CD8-positive, alpha-beta memory T cell (primary cell): ENCODE results near the gene GRIN1. TPM values are rescaled to one million over a fixed set of nuclear protein-coding genes. Genes with fewer than 3 reads are reported as not detected.

Experiments used
- CTCF ChIA-PET: fragments of 350-600 bp; sonication (Branson Sonifier 250); formaldehyde crosslinking; loops from one replicate; lab custom pipeline; 2021; ENCODE audit warnings: antibody characterized with exemption; lab: Charles Lee
- POLR2A ChIA-PET: fragments of 350-600 bp; sonication (Branson Sonifier 250); formaldehyde crosslinking; loops from one replicate; lab custom pipeline; 2021; ENCODE audit warnings: antibody characterized with exemption; lab: Charles Lee
- DNase-seq, 5 donors: peaks; one replicate each; pipeline versions ENCODE4 v3.0.0 to v3.0.0-alpha.2; 2020 to 2022; ENCODE audit warnings: mixed read lengths in 1 of 5
- H3K27ac ChIP-seq: one replicate; pipeline ENCODE4 v1.7.0; 2013; ENCODE audit warnings: low read depth, mild to moderate bottlenecking, low read length, moderate library complexity
- H3K27me3 ChIP-seq: 2 replicates; pipeline ENCODE4 v1.7.0; 2013; ENCODE audit warnings: low read length, mild to moderate bottlenecking; ENCODE audit not compliant: insufficient read depth, poor library complexity, severe bottlenecking
- H3K36me3 ChIP-seq: 2 replicates; pipeline ENCODE4 v1.7.0; 2013; ENCODE audit warnings: mild to moderate bottlenecking, low read length, moderate library complexity; ENCODE audit not compliant: insufficient read depth
- H3K4me1 ChIP-seq: 2 replicates; pipeline ENCODE4 v1.7.0; 2013; ENCODE audit warnings: mild to moderate bottlenecking, low read length, moderate library complexity; ENCODE audit not compliant: insufficient read depth
- H3K4me3 ChIP-seq: 2 replicates; pipeline ENCODE4 v1.7.0; 2013; ENCODE audit warnings: mild to moderate bottlenecking, low read length
- H3K9me3 ChIP-seq: 2 replicates; pipeline ENCODE4 v1.7.0; 2013; ENCODE audit warnings: mild to moderate bottlenecking, low read length
- H3K27ac Mint-ChIP-seq, 8 donors: one replicate each; pipeline ENCODE4 v1.8.0; 2020 to 2021; ENCODE audit warnings: mixed read lengths in 8 of 8, mild to moderate bottlenecking in 6 of 8, inconsistent platforms in 3 of 8, moderate library complexity in 3 of 8
- H3K27me3 Mint-ChIP-seq, 2 donors: one replicate each; pipeline ENCODE4 v1.8.0; 2020 to 2021; ENCODE audit warnings: mixed read lengths in 2 of 2, mild to moderate bottlenecking in 1 of 2, moderate library complexity in 1 of 2
- H3K36me3 Mint-ChIP-seq, 3 donors: one replicate each; pipeline ENCODE4 v1.8.0; 2020 to 2021; ENCODE audit warnings: mixed read lengths in 3 of 3, inconsistent platforms in 1 of 3, mild to moderate bottlenecking in 1 of 3
- H3K4me1 Mint-ChIP-seq, 3 donors: one replicate each; pipeline ENCODE4 v1.8.0; 2020 to 2021; ENCODE audit warnings: mixed read lengths in 3 of 3, inconsistent platforms in 1 of 3, mild to moderate bottlenecking in 1 of 3
- H3K4me3 Mint-ChIP-seq, 7 donors: one replicate each; pipeline ENCODE4 v1.8.0; 2020 to 2021; ENCODE audit warnings: mixed read lengths in 7 of 7, mild to moderate bottlenecking in 6 of 7, moderate library complexity in 4 of 7, inconsistent platforms in 2 of 7
- H3K9me3 Mint-ChIP-seq, 5 donors: one replicate each; pipeline ENCODE4 v1.8.0; 2020 to 2022; ENCODE audit warnings: mixed read lengths in 5 of 5, mild to moderate bottlenecking in 3 of 5, moderate library complexity in 2 of 5, inconsistent platforms in 1 of 5
- polyA plus RNA-seq: library from polyadenylated mRNA; unstranded; fragments of 300-500 nt; fragmentation: Illumina TruSeq; gene quantifications from one replicate; pipeline ENCODE4 v1.2.3, GENCODE V29; 2021
- total RNA-seq, 2 experiments: library from RNA; stranded (reverse); gene quantifications; one replicate each; pipeline ENCODE4 v1.2.3, GENCODE V29; 2021

Gene GRIN1
- not detected for total RNA-seq
- not detected for polyA plus RNA-seq

DNA sequence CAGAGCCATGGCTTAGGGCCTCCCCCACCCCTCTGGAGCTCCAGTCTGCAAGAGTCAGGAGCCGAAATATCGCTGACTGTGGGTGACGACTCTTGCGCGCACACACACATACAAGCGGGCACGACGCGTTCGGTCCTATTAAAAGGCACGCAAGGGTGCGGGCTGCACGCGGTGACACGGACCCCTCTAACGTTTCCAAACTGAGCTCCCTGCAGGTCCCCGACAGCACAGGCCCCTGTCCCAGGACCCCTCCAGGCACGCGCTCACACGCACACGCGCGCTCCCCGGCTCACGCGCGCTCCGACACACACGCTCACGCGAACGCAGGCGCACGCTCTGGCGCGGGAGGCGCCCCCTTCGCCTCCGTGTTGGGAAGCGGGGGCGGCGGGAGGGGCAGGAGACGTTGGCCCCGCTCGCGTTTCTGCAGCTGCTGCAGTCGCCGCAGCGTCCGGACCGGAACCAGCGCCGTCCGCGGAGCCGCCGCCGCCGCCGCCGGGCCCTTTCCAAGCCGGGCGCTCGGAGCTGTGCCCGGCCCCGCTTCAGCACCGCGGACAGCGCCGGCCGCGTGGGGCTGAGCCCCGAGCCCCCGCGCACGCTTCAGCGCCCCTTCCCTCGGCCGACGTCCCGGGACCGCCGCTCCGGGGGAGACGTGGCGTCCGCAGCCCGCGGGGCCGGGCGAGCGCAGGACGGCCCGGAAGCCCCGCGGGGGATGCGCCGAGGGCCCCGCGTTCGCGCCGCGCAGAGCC lies at the start of gene GRIN1:
GRIN1 (plus strand) TSS at position 433 of the 746 bp plus-strand sequence. CDS start 333 bp downstream, outside the sequence.
- no peak within 1 kb of the TSS for H3K4me3 Mint-ChIP-seq
- Histone ChIP-seq H3K27me3 (peaks cover 51% of the 10 kb centered on the region), H3K27ac (no peak within 1 kb of the TSS), H3K9me3 (no peaks in the 10 kb centered on the region), H3K4me3 (no peak within 1 kb of the TSS), H3K36me3 (no peaks in the 10 kb centered on the region), H3K4me1 (no peaks in the 10 kb centered on the region)
- H3K36me3 Mint-ChIP-seq, result peaks cover 0 to 8% (median 0%) of the 10 kb centered on the region in 3 donors
- no peak within 1 kb of the TSS for H3K27ac Mint-ChIP-seq
- DNase-seq, result peak in 3 of 5 donors; percentile 34 to 46 (median 35)
- peaks cover 0 to 4% (median 0%) of the 10 kb centered on the region in 3 donors for H3K4me1 Mint-ChIP-seq
- CTCF ChIA-PET, result no interaction called here
- POLR2A ChIA-PET, result no interaction called here
- H3K9me3 Mint-ChIP-seq, result peaks cover 0 to 6% (median 0%) of the 10 kb centered on the region in 5 donors
- H3K27me3 Mint-ChIP-seq, result peaks cover 59 to 62% of the 10 kb centered on the region in 2 donors

- no peak for DNase-seq
- ChIA-PET CTCF (interaction anchor here (1.0 to 1.7 kb wide), 3 partner anchors 22 to 54 kb away, joined by 4 to 6 read pairs (median 4); no protein-coding TSS in a partner anchor), POLR2A (no interaction called here)
- Mint-ChIP-seq H3K27me3 (no peaks in the 10 kb centered on the region), H3K9me3 (no peaks in the 10 kb centered on the region), H3K4me3 (peak overlapping the region in 4 of 7 donors; percentile 19 to 89 (median 54)), H3K27ac (peak overlapping the region in 6 of 8 donors; percentile 66 to 84 (median 70)), H3K36me3 (peaks cover 0 to 58% (median 13%) of the 10 kb centered on the region in 3 donors), H3K4me1 (peaks cover 24 to 45% (median 30%) of the 10 kb centered on the region in 3 donors)
- Histone ChIP-seq H3K4me1 (peaks cover 19% of the 10 kb centered on the region), H3K36me3 (peaks cover 9% of the 10 kb centered on the region), H3K4me3 (no peak overlapping the region), H3K27me3 (no peaks in the 10 kb centered on the region), H3K9me3 (no peaks in the 10 kb centered on the region), H3K27ac (no peak overlapping the region)
These were observed 49.6 kb upstream of the GRIN1 start for GRCh38 chr9:137089232-137089947.

GRCh38 chr9:137095664-137096517 lies 43.1 kb upstream of the GRIN1 start:
- Histone ChIP-seq H3K4me1 (peaks cover 21% of the 10 kb centered on the region), H3K4me3 (peak overlapping the region; percentile 74), H3K9me3 (no peaks in the 10 kb centered on the region), H3K36me3 (peaks cover 30% of the 10 kb centered on the region), H3K27me3 (no peaks in the 10 kb centered on the region), H3K27ac (peak overlapping the region; percentile 78)
- DNase-seq, result peak; percentile 79 to 92 (median 90)
- POLR2A ChIA-PET, result interaction anchor here (0.6 to 1.6 kb wide), 15 partner anchors 9 to 288 kb away, joined by 3 to 45 read pairs (median 4); partner anchors contain the start of genes MAN1B1, NDOR1, SAPCD2 and SSNA1
- Mint-ChIP-seq H3K36me3 (peaks cover 0 to 49% (median 14%) of the 10 kb centered on the region in 3 donors), H3K27me3 (no peaks in the 10 kb centered on the region), H3K4me1 (peaks cover 23 to 27% (median 24%) of the 10 kb centered on the region in 3 donors), H3K4me3 (peak overlapping the region; percentile 76 to 90 (median 84)), H3K9me3 (no peaks in the 10 kb centered on the region), H3K27ac (peak overlapping the region; percentile 91 to 99 (median 98))
- CTCF ChIA-PET, result interaction anchor here (0.7 to 2.5 kb wide), 29 partner anchors 8 to 308 kb away, joined by 3 to 22 read pairs (median 6); partner anchors contain the start of genes ANAPC2, CYSRT1, EDF1 and MAN1B1

DNA sequence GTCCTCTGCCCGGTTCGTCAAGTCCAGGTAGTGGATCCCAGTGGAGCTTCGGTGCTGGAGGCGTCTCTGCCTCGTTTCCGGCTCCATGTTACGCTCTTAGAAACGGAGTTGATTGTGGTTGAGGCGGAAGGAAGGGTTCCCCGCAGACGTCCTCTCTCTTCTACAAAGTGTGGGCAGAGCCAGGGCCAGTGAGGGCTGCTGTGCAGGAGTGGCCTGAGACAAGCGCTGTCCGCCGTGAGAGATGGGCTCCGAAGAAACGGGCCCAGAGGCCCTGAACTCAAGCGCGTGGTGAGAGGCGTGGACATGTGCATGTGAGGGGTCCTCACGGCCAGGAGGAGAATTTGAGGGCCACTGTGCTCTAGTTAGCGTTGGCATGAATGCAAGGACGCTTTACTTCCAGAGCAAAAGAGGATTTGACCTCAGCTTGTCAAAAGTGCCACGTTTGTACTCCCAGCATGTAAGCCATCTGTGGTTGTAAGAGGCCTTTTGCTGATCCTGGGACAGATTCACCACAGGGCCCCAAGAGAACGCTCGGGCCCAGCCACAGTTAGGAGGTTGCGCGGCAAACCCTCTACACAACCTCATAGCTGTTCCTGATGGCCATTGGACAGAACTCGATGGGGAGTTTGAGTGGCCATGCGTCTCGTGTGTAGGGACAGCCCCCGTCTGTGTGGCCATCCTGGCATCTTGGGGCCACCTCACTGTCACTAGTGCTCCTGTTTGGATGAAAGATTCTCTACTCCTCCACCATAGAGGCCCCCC lies 42.0 kb upstream of the GRIN1 start:
- Mint-ChIP-seq H3K9me3 (no peaks in the 10 kb centered on the region), H3K4me3 (peak overlapping the region; percentile 61 to 90 (median 84)), H3K4me1 (peaks cover 23 to 27% (median 24%) of the 10 kb centered on the region in 3 donors), H3K36me3 (peaks cover 0 to 42% (median 14%) of the 10 kb centered on the region in 3 donors), H3K27me3 (no peaks in the 10 kb centered on the region), H3K27ac (peak overlapping the region; percentile 91 to 99 (median 98))
- H3K9me3 ChIP-seq, result no peaks in the 10 kb centered on the region
- H3K27ac ChIP-seq, result peak overlapping the region; percentile 78
- H3K27me3 ChIP-seq, result no peaks in the 10 kb centered on the region
- CTCF ChIA-PET, result interaction anchor here (0.8 to 2.5 kb wide), 7 partner anchors 10 to 143 kb away, joined by 3 to 22 read pairs (median 5); partner anchors contain the start of genes MAN1B1, TPRN and TUBB4B
- H3K4me3 ChIP-seq, result no peak overlapping the region
- peaks cover 36% of the 10 kb centered on the region for H3K36me3 ChIP-seq
- no peak for DNase-seq
- peaks cover 21% of the 10 kb centered on the region for H3K4me1 ChIP-seq
- POLR2A ChIA-PET, result interaction anchor here (1.5 to 1.6 kb wide), 2 partner anchors 8 to 27 kb away, joined by 5 to 8 read pairs; partner anchors contain the start of gene SAPCD2

GRCh38 chr9:137097761-137098462 lies 41.0 kb upstream of the GRIN1 start:
- H3K4me1 Mint-ChIP-seq, result peaks cover 19 to 27% (median 23%) of the 10 kb centered on the region in 3 donors
- Histone ChIP-seq H3K4me1 (peaks cover 21% of the 10 kb centered on the region), H3K27ac (no peak overlapping the region), H3K4me3 (no peak overlapping the region), H3K9me3 (no peaks in the 10 kb centered on the region), H3K36me3 (peaks cover 44% of the 10 kb centered on the region), H3K27me3 (no peaks in the 10 kb centered on the region)
- no peaks in the 10 kb centered on the region for H3K9me3 Mint-ChIP-seq
- no peaks in the 10 kb centered on the region for H3K27me3 Mint-ChIP-seq
- H3K4me3 Mint-ChIP-seq, result no peak overlapping the region
- H3K27ac Mint-ChIP-seq, result peak overlapping the region in 5 of 8 donors; percentile 47 to 98 (median 94)
- DNase-seq, result no peak
- peaks cover 0 to 34% (median 9%) of the 10 kb centered on the region in 3 donors for H3K36me3 Mint-ChIP-seq
- ChIA-PET POLR2A (no interaction called here), CTCF (interaction anchor here (0.8 to 1.2 kb wide), 2 partner anchors 30 to 139 kb away, joined by 3 read pairs; no protein-coding TSS in a partner anchor)

- CTCF ChIA-PET, result no interaction called here
- peaks cover 55% of the 10 kb centered on the region for H3K36me3 ChIP-seq
These were observed 39.7 kb upstream of the GRIN1 start for GRCh38 chr9:137099231-137099630.

More at GRCh38 chr9:137099231-137099630, 39.7 kb upstream of the GRIN1 start:
- Mint-ChIP-seq H3K9me3 (no peaks in the 10 kb centered on the region), H3K27ac (peak overlapping the region in 1 of 8 donors; percentile 60), H3K36me3 (peaks cover 0 to 29% (median 7%) of the 10 kb centered on the region in 3 donors), H3K4me3 (no peak overlapping the region), H3K4me1 (peaks cover 17 to 25% (median 20%) of the 10 kb centered on the region in 3 donors), H3K27me3 (no peaks in the 10 kb centered on the region)
- no peak overlapping the region for H3K4me3 ChIP-seq
- H3K4me1 ChIP-seq, result peaks cover 21% of the 10 kb centered on the region
- no peaks in the 10 kb centered on the region for H3K9me3 ChIP-seq
- no peak overlapping the region for H3K27ac ChIP-seq
- no peak for DNase-seq
- POLR2A ChIA-PET, result no interaction called here
- no peaks in the 10 kb centered on the region for H3K27me3 ChIP-seq
